G401.6 (cell line): ENCODE results near the gene CBS.
"Not testable (repeated sequence)": the region's sequence is repeated elsewhere in the genome, so short reads cannot be mapped to it uniquely, and the experiment has no call there.

Experiments
- FAIRE-seq: peaks from 2 replicates; lab custom pipeline; 2012; peaks lifted over from hg19 to GRCh38; lab: Jason Lieb, UNC

The CBS gene

GRCh38 chr21:43024439-43025136 is 51.0 kb downstream of the CBS start:
- no peak for FAIRE-seq

- no peak for FAIRE-seq
Observed at GRCh38 chr21:43023175-43023574, 52.5 kb downstream of the CBS start.

GRCh38 chr21:43021756-43022600 is 53.7 kb downstream of the CBS start:
- FAIRE-seq, result no peak

DNA sequence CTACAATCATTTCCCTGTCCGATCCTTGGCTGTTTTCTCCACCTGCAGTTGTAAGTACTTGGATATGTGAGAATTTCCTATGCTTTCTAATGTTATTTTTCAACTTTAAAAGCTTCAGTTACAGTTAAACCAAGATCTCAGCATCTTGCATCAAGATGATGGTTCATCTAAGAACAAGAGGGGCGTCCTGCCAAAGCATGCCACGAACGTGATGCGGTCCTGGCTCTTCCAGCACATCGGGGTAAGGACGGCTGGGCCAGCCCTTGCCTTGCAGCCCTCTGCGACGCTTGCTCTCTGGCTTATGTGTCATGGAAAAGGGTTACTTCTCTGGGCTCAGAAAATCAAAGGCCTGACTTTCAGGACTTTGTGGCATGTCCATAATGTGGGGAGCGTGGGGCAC is 54.4 kb downstream of the CBS start:
- FAIRE-seq, result no peak

GRCh38 chr21:43020771-43021170 is 54.9 kb downstream of the CBS start:
- no peak for FAIRE-seq

DNA sequence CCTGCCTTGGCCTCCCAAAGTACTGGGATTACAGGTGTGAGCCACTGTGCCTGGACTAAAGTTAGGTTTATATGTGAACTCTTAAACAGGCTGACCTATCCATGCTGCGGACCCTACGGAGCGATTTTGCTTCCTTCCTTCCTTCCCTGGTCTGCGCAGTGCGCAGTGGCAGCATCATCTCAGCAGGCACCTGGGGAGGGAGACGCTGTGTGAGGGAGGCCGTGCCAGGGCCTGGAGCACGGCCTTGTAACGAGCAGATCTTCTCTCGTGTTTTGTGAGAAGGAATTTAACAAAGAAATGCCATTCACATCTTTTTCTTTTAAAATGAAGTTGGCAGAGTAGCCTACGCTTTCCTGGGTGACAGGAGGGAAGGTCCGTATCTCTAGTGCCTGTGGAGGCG is 55.5 kb downstream of the CBS start:
- FAIRE-seq, result no peak

- FAIRE-seq, result no peak
Observed at GRCh38 chr21:43018519-43018918, 57.1 kb downstream of the CBS start.

GRCh38 chr21:43016728-43017127 is 58.9 kb downstream of the CBS start:
- no peak for FAIRE-seq

DNA sequence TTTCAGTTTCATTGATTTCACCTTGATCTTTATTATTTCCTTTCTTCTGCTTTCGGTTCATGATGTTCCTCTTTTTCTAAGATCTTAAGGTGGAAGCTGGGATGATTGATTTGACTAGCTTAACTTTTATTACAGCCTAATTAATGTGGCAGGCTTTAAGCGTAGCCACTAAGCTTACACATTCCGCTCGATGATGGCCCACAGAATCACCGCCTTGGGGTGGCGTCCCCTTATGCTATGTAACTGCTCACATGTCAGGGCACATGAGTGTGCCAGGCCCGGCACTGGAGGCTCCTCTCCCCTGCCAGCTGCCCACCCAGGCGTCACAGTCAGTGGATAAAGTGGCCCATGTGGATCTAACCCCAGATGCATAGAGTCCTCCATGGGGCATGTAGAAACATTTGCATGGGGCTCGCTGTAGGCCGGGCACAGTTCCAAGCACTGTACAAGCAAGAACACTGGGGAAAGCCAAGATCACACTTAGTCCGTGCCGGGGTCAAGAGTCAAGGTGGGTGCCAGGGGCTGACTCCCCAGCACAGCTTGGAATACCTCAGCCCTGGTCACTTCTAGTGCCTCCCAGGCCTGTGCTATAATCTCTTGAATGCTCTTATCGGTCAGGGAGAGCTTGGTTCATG is 59.6 kb downstream of the CBS start:
- FAIRE-seq, result no peak

GRCh38 chr21:43012596-43012995 is 63.0 kb downstream of the CBS start:
- FAIRE-seq, result no peak

GRCh38 chr21:43006874-43007208 is 68.8 kb downstream of the CBS start:
- no peak for FAIRE-seq

GRCh38 chr21:43006051-43006873 is 69.4 kb downstream of the CBS start:
- FAIRE-seq, result not testable (repeated sequence)

DNA sequence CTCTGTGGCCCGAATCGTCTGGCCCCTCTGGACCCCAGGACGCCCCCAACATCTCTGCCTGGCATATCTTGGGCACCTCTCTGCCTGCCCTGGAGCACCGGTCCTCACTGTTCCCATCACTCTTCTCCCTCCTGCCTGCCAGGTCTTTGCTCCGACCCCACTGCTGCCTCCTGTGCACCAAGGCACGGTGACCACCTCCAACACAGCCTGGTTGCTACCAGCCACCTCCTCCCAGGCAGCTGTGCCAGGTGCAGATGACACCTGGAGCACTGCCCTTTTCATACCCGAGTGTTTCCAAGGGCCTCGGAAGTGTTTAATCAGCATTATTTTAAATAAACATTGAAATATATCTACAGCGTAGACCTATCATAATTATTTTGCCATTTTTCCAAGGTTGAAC is 70.0 kb downstream of the CBS start:
- no peak for FAIRE-seq

DNA sequence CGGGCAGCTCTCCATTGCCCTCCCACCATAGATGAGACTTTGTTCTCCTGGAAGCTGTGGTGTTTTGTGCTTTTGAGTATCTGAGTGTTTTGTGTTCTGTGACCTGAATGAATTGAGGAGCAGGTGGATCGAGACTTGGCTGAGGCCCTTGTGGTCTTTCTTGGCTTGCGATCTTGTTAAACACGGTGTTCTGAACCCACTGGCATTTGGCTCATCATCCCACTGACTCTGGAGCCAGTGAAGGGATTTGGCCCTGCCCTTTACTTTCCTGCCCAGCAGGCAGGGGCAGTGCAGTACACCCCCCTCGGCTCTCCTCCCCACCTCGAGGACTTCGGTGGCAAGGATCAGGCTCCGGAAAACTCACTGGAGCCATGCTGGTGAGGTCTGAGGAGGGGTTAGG is 70.7 kb downstream of the CBS start:
- no peak for FAIRE-seq
